ENCODE measurements around the gene KCNK2.
A peak's percentile ranks its signal among the peaks of the same experiment; 100 is the strongest.

KCNK2 gene

DNA sequence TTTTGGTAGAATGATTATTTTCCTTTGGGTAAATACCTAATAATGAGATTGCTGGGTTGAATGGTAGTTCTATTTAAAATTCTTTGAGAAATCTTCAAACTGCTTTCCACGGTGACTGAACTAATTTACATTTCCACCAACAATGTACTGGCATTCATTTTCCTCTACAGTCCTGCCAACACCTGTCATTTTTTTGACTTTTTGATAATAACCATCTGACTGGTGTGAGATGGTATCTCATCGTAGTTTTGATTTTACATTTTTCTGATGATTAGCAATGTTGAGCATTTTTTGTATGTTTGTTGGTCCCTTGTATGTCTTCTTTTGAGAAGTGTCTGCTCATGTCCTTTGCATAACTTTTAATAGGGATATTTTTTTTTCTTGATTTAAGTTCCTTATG is 23.5 kb downstream of the KCNK2 start:
- Histone ChIP-seq H3K4me3 (ENCODE audit: low read length) (no peak overlapping the region), H3K27me3 (ENCODE audit: control insufficient read depth, insufficient read depth, low read length) (no peaks in the 10 kb centered on the region), H3K9ac (ENCODE audit: low read depth, low read length) (no peak overlapping the region), H3K9me3 (replicated peaks; ENCODE audit: low read length) (no peaks in the 10 kb centered on the region), H3K4me1 (ENCODE audit: control insufficient read depth, insufficient read depth, low read length) (no peaks in the 10 kb centered on the region), H3K4me2 (ENCODE audit: low read length) (no peak overlapping the region), H3K36me3 (ENCODE audit: insufficient read depth, low read length) (no peaks in the 10 kb centered on the region)

DNA sequence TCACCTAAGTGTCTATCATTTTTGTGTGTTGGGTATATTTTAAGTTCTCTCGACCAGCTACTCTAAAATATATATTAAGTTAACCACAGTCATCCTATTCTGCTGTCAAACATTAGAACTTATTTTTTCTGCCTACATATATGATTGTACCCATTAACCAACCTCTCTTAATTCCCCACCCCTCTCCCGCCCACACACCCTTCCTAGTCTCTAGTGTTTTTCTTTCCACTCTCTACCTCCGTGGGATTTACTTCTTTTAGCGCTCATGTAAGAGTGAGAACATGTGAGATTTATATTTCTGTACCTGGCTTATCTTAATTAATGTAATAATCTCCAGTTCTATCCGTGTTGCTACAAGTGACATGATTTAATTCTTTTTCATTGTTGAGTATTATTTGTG is 26.6 kb downstream of the KCNK2 start:
- no peak overlapping the region for H3K4me3 ChIP-seq (ENCODE audit: low read length)
- peaks cover 11% of the 10 kb centered on the region for H3K4me1 ChIP-seq (ENCODE audit: control insufficient read depth, insufficient read depth, low read length)
- H3K9ac ChIP-seq (ENCODE audit: low read depth, low read length), result no peak overlapping the region
- no peaks in the 10 kb centered on the region for H3K36me3 ChIP-seq (ENCODE audit: insufficient read depth, low read length)
- H3K4me2 ChIP-seq (ENCODE audit: low read length), result no peak overlapping the region
- H3K9me3 ChIP-seq (replicated peaks; ENCODE audit: low read length), result no peaks in the 10 kb centered on the region
- H3K27me3 ChIP-seq (ENCODE audit: control insufficient read depth, insufficient read depth, low read length), result no peaks in the 10 kb centered on the region

DNA sequence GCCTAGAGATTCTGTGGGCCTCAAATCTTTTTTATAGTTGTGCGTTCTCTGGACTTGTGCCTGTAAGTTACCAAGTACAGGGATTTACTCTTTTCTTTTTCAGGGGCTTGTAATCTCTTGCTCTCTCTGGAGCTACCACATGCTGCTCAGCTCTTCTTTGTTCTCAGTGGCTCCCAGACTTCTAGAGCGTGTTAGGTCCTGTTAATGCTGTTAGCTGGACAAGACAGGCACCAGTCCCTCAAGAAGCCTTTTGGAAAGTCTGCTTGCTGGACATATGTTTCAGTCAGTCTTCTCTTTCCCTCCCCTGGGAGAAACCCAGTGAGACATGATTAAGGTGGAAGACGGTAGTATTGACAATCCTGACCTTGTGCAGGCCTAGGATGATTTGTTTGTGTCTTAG is 29.4 kb downstream of the KCNK2 start:
- Histone ChIP-seq H3K4me2 (ENCODE audit: low read length) (no peak overlapping the region), H3K9ac (ENCODE audit: low read depth, low read length) (no peak overlapping the region), H3K36me3 (ENCODE audit: insufficient read depth, low read length) (no peaks in the 10 kb centered on the region), H3K9me3 (replicated peaks; ENCODE audit: low read length) (no peaks in the 10 kb centered on the region), H3K4me1 (ENCODE audit: control insufficient read depth, insufficient read depth, low read length) (peaks cover 30% of the 10 kb centered on the region), H3K27me3 (ENCODE audit: control insufficient read depth, insufficient read depth, low read length) (no peaks in the 10 kb centered on the region), H3K4me3 (ENCODE audit: low read length) (no peak overlapping the region)

DNA sequence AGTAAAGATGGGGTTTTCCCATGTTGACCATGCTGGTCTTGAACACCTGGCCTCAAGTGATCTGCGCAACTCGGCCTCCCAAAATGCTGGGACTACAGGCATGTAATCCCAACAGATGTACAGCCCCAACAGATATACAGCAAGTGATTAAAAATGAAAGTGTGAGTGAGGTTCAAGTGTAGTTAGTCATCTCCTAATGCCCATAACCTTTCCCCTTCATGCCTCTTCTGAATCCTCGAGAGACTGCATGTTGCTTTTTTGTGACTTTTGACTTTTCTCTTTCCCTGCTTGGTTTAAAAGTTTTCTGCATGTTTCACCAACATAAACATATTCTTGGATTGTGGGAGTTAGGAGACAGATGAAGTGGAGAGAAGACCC is 31.2 kb downstream of the KCNK2 start:
- H3K4me2 ChIP-seq (ENCODE audit: low read length), result peak overlapping the region; percentile 76
- H3K36me3 ChIP-seq (ENCODE audit: insufficient read depth, low read length), result no peaks in the 10 kb centered on the region
- H3K4me3 ChIP-seq (ENCODE audit: low read length), result peak overlapping the region; percentile 41
- peak overlapping the region; percentile 33 for H3K9ac ChIP-seq (ENCODE audit: low read depth, low read length)
- H3K27me3 ChIP-seq (ENCODE audit: control insufficient read depth, insufficient read depth, low read length), result no peaks in the 10 kb centered on the region
- no peaks in the 10 kb centered on the region for H3K9me3 ChIP-seq (replicated peaks; ENCODE audit: low read length)
- peaks cover 30% of the 10 kb centered on the region for H3K4me1 ChIP-seq (ENCODE audit: control insufficient read depth, insufficient read depth, low read length)

DNA sequence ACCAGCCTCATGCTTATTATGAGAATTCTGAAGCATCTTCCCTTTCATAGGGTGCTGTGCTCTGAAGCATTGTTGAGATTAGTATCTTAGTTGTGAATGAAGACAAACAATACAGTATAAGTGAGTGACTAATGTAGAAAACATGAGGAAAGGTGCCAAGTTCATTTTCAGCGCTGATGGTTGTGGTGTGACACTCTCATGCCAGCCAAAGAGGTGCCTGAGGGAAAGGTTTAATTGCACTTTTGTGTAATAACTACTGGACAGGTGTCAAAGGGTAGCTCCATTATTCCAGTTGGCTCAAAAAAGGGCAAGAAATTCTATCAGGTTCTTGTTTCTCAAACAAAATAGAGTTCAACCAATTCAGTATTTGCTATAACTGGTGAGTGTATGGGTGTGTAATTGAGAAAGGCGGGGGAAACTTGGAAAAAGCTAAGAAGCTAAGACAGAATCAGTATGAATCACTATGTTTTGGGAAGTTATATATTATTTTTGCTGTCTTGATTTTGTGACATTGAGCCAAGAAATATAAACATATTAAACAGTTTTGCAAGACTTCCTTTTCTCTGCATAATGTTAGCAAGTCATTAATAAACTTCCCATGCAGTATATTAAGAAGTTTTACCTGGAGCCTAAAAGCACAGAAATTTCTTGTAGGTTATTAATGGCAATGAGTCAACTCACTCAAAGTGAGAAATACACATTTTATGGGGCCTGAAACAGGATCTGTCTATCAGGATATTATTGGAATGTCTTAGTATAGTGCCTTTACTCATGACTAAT is 31.8 kb downstream of the KCNK2 start:
- Histone ChIP-seq H3K4me2 (ENCODE audit: low read length) (peak overlapping the region; percentile 76), H3K27me3 (ENCODE audit: control insufficient read depth, insufficient read depth, low read length) (no peaks in the 10 kb centered on the region), H3K9ac (ENCODE audit: low read depth, low read length) (peak overlapping the region; percentile 33), H3K9me3 (replicated peaks; ENCODE audit: low read length) (no peaks in the 10 kb centered on the region), H3K36me3 (ENCODE audit: insufficient read depth, low read length) (no peaks in the 10 kb centered on the region), H3K4me3 (ENCODE audit: low read length) (peak overlapping the region; percentile 41), H3K4me1 (ENCODE audit: control insufficient read depth, insufficient read depth, low read length) (peaks cover 30% of the 10 kb centered on the region)

DNA sequence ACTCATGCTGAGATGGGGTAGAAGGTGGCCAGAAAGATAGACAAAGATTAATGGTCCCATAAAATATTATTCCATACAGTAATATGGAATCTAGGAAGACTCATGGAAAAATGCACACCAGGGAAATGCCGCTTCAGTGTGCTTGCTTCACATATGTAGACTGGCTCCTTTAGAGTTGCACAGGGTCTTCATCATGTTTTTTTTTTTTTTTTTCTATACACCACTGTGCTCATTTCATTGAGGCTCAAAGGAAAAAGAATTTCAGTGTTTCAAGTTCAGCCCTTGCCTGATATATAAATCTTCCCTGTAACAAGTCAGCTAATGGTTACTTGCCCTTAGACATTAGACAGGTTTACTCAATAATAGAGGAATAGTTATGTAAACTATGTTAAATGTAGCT is 33.2 kb downstream of the KCNK2 start:
- H3K36me3 ChIP-seq (ENCODE audit: insufficient read depth, low read length), result no peaks in the 10 kb centered on the region
- no peak overlapping the region for H3K9ac ChIP-seq (ENCODE audit: low read depth, low read length)
- no peaks in the 10 kb centered on the region for H3K27me3 ChIP-seq (ENCODE audit: control insufficient read depth, insufficient read depth, low read length)
- no peak overlapping the region for H3K4me2 ChIP-seq (ENCODE audit: low read length)
- no peak overlapping the region for H3K4me3 ChIP-seq (ENCODE audit: low read length)
- peaks cover 33% of the 10 kb centered on the region for H3K4me1 ChIP-seq (ENCODE audit: control insufficient read depth, insufficient read depth, low read length)
- no peaks in the 10 kb centered on the region for H3K9me3 ChIP-seq (replicated peaks; ENCODE audit: low read length)

DNA sequence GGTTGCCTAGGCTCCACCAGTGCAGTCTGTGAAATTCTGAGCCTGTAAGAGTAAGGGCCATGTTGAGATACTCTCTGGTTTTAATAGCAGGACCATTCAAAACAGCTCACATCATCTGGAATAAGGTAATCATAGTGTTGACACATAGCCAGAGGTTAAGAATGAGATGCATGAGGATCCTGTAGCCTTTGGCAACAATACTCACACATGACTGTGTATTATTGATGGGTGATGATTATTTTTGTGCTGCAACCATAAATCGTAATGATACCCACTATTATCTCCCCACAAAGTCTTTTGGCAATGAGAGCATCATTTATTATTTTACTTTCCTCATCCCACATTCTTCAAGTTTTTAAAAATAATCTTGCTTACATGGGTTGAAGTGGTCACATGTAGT is 35.5 kb downstream of the KCNK2 start:
- H3K9me3 ChIP-seq (replicated peaks; ENCODE audit: low read length), result no peaks in the 10 kb centered on the region
- no peak overlapping the region for H3K9ac ChIP-seq (ENCODE audit: low read depth, low read length)
- H3K4me3 ChIP-seq (ENCODE audit: low read length), result no peak overlapping the region

DNA sequence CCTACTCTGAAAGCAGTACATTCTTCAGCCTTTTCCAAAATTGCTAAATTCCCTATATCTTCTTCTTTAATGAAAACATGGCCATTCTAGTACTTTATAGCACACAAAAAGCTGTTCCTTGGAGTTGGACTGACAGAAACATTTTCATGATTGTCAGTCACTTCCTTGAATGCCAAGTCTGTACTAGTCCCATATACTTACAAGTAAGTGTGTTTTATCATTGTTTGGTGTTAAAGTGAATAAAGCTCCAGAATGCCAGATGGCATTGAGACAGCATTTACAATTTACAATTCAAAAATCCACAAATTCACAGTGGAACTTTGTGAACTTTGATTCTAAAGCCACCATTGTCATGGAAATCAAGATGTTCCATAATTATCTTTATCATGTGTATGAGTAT is 36.5 kb downstream of the KCNK2 start:
- Histone ChIP-seq H3K4me1 (ENCODE audit: control insufficient read depth, insufficient read depth, low read length) (peaks cover 23% of the 10 kb centered on the region), H3K27me3 (ENCODE audit: control insufficient read depth, insufficient read depth, low read length) (no peaks in the 10 kb centered on the region), H3K9ac (ENCODE audit: low read depth, low read length) (no peak overlapping the region), H3K9me3 (replicated peaks; ENCODE audit: low read length) (no peaks in the 10 kb centered on the region), H3K36me3 (ENCODE audit: insufficient read depth, low read length) (no peaks in the 10 kb centered on the region), H3K4me3 (ENCODE audit: low read length) (no peak overlapping the region), H3K4me2 (ENCODE audit: low read length) (no peak overlapping the region)

More for the DNA sequence above, 35.5 kb downstream of the KCNK2 start:
- no peaks in the 10 kb centered on the region for H3K36me3 ChIP-seq (ENCODE audit: insufficient read depth, low read length)
- H3K4me2 ChIP-seq (ENCODE audit: low read length), result no peak overlapping the region
- H3K4me1 ChIP-seq (ENCODE audit: control insufficient read depth, insufficient read depth, low read length), result peaks cover 33% of the 10 kb centered on the region
- H3K27me3 ChIP-seq (ENCODE audit: control insufficient read depth, insufficient read depth, low read length), result no peaks in the 10 kb centered on the region

DNA sequence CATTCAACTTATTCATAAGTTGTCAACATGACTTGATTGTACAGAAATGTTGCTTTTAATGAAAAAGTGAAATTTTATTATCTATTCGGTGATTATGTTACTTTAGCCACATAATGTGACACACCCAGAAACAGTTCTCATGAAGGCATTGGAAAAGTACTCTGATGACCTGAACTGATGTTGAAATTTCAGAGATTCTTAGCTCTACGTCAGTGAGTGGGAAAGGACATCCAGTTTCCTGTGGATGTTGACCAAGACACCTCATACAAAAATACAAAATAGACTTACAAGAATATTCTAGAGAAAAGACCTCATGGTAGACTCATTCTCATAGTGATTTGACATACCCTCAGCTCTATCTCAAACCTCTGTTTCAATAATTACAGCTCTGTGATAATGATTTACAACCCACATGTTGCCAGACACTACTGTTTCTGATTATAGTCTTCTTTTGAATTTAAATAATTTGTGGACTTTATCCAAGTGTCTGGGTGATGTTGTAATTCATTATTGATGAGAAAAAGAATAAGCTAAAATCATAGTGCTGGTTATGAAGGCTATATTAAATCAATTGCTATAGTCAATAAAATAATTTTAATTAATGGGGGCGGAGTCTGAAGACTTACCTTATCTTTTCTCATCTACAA is 37.3 kb downstream of the KCNK2 start:
- Histone ChIP-seq H3K4me1 (ENCODE audit: control insufficient read depth, insufficient read depth, low read length) (peaks cover 15% of the 10 kb centered on the region), H3K4me3 (ENCODE audit: low read length) (no peak overlapping the region), H3K27me3 (ENCODE audit: control insufficient read depth, insufficient read depth, low read length) (no peaks in the 10 kb centered on the region), H3K36me3 (ENCODE audit: insufficient read depth, low read length) (no peaks in the 10 kb centered on the region), H3K9ac (ENCODE audit: low read depth, low read length) (no peak overlapping the region), H3K4me2 (ENCODE audit: low read length) (no peak overlapping the region), H3K9me3 (replicated peaks; ENCODE audit: low read length) (no peaks in the 10 kb centered on the region)

DNA sequence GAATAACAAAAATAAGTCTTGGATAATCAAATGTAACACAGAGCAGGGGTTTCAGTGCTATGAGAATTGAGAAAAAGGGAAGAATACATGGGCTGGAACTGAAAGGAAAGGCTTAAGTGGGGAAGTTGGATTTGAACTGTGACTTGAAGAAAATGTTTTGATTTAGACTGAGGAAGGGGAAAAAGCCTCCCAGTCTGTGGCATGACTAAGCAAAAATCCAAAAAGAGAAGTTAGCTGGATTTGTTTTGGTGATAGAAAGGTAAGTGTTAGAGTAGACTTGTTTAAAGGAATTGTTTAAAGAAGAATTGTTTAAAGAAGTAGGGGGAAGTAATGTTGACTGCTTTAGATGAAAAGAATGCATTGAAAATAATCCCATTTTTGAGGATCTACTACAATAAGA is 46.0 kb downstream of the KCNK2 start:
- no peaks in the 10 kb centered on the region for H3K9me3 ChIP-seq (replicated peaks; ENCODE audit: low read length)
- no peak overlapping the region for H3K9ac ChIP-seq (ENCODE audit: low read depth, low read length)
- H3K36me3 ChIP-seq (ENCODE audit: insufficient read depth, low read length), result no peaks in the 10 kb centered on the region
- H3K4me1 ChIP-seq (ENCODE audit: control insufficient read depth, insufficient read depth, low read length), result peaks cover 4% of the 10 kb centered on the region
- H3K27me3 ChIP-seq (ENCODE audit: control insufficient read depth, insufficient read depth, low read length), result no peaks in the 10 kb centered on the region
- H3K4me2 ChIP-seq (ENCODE audit: low read length), result peak overlapping the region; percentile 3
- no peak overlapping the region for H3K4me3 ChIP-seq (ENCODE audit: low read length)

DNA sequence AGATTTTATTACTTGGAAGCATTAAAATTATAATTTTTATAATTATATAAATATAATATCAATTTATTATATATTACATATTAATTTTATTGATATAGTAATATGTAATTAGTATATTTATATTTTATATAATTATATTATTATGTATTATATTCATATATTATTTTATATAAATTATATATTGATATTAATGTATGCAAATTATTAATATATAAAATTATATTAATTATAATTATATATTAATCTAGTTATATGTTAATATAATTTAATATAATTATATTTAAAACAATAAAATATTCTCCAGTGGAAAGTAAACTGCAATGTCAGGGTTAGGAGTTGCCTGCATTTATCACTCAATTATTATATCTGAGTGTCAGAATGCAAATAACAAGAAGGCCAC is 48.8 kb downstream of the KCNK2 start:
- no peak overlapping the region for H3K9ac ChIP-seq (ENCODE audit: low read depth, low read length)
- no peak overlapping the region for H3K4me2 ChIP-seq (ENCODE audit: low read length)
- no peaks in the 10 kb centered on the region for H3K9me3 ChIP-seq (replicated peaks; ENCODE audit: low read length)
- no peaks in the 10 kb centered on the region for H3K27me3 ChIP-seq (ENCODE audit: control insufficient read depth, insufficient read depth, low read length)
- H3K4me1 ChIP-seq (ENCODE audit: control insufficient read depth, insufficient read depth, low read length), result peaks cover 4% of the 10 kb centered on the region
- no peaks in the 10 kb centered on the region for H3K36me3 ChIP-seq (ENCODE audit: insufficient read depth, low read length)
- no peak overlapping the region for H3K4me3 ChIP-seq (ENCODE audit: low read length)

DNA sequence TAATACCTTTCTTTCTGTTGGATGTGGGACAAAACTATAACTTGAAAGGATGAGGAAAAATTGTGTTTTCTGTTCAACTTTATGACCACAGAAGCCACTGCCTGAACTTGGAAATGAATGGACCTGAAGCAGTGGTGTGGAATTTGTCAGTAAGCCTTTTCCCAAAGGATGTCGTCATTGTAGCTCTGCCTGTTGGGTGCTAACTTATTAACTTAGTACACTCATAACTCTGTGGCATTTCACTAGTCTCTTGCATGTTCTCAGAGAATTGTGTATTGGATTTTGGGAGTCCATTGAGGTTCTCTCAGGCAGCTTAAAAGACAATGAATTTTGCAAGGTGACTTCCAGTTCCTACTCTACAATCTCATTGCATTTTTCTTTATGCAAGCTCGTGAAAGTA is 49.6 kb downstream of the KCNK2 start:
- H3K9me3 ChIP-seq (replicated peaks; ENCODE audit: low read length), result no peaks in the 10 kb centered on the region
- H3K36me3 ChIP-seq (ENCODE audit: insufficient read depth, low read length), result no peaks in the 10 kb centered on the region
- no peaks in the 10 kb centered on the region for H3K27me3 ChIP-seq (ENCODE audit: control insufficient read depth, insufficient read depth, low read length)

More for the DNA sequence above, 49.6 kb downstream of the KCNK2 start:
- H3K4me3 ChIP-seq (ENCODE audit: low read length), result no peak overlapping the region
- peaks cover 4% of the 10 kb centered on the region for H3K4me1 ChIP-seq (ENCODE audit: control insufficient read depth, insufficient read depth, low read length)
- no peak overlapping the region for H3K9ac ChIP-seq (ENCODE audit: low read depth, low read length)
- no peak overlapping the region for H3K4me2 ChIP-seq (ENCODE audit: low read length)

Data from skeletal muscle satellite cell (primary cell).